ENCODE measurements around the gene GSG1L. TPM values are rescaled to one million over a fixed set of nuclear protein-coding genes. Genes with fewer than 3 reads are reported as not detected.

The GSG1L gene
- total RNA-seq, 3 donors from 2014 or later: not detected

DNA sequence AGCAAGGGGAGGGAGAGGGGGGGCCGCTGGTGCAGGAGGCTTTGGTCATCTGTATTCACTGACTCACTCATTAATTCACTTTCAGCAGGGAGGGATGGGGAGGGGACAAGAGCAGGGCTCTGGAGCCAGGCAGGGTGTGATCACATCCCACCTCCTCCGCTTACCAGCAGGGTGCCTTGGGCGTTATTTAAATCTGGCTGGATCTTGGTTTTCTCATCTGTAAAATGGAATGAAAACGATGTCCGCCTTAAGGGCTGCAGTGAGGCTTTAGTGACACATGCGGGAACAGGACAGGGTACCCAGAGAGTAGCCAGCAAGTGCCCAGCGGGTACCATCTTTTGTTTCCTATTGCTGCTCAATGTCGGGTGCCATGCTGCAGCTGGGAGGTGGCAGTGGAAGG is 161.0 kb downstream of the GSG1L start:
- Histone ChIP-seq H3K4me3 (no peak overlapping the region), H3K36me3 (no peaks in the 10 kb centered on the region), H3K9me3 (no peaks in the 10 kb centered on the region), H3K27me3 (peaks cover 0 to 9% of the 10 kb centered on the region in 2 donors), H3K4me1 (no peaks in the 10 kb centered on the region), H3K27ac (no peak overlapping the region)
- DNase-seq (ENCODE audit: low spot score in 2 of 2): no peak
- intact Hi-C loops (cut with DNase I; ENCODE audit: low total_unique reads): no loop called here
- TF ChIP-seq, protein P1, sequence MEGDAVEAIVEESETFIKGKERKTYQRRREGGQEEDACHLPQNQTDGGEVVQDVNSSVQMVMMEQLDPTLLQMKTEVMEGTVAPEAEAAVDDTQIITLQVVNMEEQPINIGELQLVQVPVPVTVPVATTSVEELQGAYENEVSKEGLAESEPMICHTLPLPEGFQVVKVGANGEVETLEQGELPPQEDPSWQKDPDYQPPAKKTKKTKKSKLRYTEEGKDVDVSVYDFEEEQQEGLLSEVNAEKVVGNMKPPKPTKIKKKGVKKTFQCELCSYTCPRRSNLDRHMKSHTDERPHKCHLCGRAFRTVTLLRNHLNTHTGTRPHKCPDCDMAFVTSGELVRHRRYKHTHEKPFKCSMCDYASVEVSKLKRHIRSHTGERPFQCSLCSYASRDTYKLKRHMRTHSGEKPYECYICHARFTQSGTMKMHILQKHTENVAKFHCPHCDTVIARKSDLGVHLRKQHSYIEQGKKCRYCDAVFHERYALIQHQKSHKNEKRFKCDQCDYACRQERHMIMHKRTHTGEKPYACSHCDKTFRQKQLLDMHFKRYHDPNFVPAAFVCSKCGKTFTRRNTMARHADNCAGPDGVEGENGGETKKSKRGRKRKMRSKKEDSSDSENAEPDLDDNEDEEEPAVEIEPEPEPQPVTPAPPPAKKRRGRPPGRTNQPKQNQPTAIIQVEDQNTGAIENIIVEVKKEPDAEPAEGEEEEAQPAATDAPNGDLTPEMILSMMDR (IDR thresholded peaks at IDR 0.05): no peak
- TF ChIP-seq POLR2A (IDR thresholded peaks at IDR 0.05) (no peak), POLR2AphosphoS5 (IDR thresholded peaks at IDR 0.05) (no peak)

DNA sequence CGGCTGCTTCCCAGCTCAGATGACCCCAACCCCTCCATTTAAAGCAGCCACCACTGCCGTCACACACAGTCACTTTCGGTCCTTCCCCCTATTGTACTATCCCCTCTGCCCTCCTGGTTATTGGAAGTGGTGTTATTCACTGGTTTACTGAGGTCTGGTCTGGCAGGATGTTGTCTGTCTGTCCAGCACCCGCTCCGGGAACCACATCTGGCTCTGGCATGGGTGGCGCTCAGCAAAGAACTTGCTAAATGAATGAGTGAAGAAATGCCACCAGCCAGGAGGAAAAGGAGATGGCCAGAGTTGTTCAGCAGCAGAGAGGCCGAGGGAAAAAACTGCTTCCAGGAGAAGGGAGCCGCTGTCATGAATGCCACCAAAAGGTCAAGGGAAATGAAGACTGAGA is 161.6 kb downstream of the GSG1L start:
- Histone ChIP-seq H3K27me3 (peaks cover 0 to 9% of the 10 kb centered on the region in 2 donors), H3K27ac (no peak overlapping the region), H3K36me3 (no peaks in the 10 kb centered on the region), H3K9me3 (no peaks in the 10 kb centered on the region), H3K4me1 (no peaks in the 10 kb centered on the region), H3K4me3 (no peak overlapping the region)
- intact Hi-C loops (cut with DNase I; ENCODE audit: low total_unique reads): loop anchor here (2.0 kb wide), 1 partner anchor 25 kb away; no protein-coding TSS in a partner anchor
- DNase-seq (ENCODE audit: low spot score in 2 of 2): no peak
- TF ChIP-seq, protein P1 (IDR thresholded peaks at IDR 0.05): no peak

DNA sequence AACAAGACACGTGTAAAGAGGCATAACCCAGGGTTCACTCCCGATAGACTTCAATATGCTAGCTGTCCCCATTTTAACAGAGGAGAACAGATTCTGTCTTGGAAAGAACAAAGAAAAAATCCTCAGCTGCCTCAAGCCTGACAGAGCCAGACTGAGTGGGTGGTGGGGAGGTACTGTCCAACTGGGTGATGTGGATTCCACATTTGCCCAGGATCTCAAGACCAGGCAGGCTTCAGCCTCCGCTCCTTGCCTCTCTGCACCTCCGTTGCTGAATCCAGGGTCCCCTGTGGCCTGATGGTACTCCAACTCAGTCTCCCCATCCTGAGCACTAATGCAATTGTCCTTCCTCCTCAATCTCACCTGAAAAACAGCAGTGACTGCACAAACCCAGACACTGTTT is 163.8 kb downstream of the GSG1L start:
- DNase-seq (ENCODE audit: low spot score in 2 of 2): no peak
- intact Hi-C loops (cut with DNase I; ENCODE audit: low total_unique reads): loop anchor here (2.0 to 10.0 kb wide), 2 partner anchors 27 to 115 kb away; no protein-coding TSS in a partner anchor
- Histone ChIP-seq H3K36me3 (no peaks in the 10 kb centered on the region), H3K4me3 (no peak overlapping the region), H3K9me3 (no peaks in the 10 kb centered on the region), H3K27me3 (peaks cover 0 to 25% of the 10 kb centered on the region in 2 donors), H3K4me1 (no peaks in the 10 kb centered on the region), H3K27ac (no peak overlapping the region)
- TF ChIP-seq POLR2A (IDR thresholded peaks at IDR 0.05): no peak
- TF ChIP-seq, protein P1 (IDR thresholded peaks at IDR 0.05): no peak
- no peak for TF ChIP-seq POLR2AphosphoS5 (IDR thresholded peaks at IDR 0.05)

DNA sequence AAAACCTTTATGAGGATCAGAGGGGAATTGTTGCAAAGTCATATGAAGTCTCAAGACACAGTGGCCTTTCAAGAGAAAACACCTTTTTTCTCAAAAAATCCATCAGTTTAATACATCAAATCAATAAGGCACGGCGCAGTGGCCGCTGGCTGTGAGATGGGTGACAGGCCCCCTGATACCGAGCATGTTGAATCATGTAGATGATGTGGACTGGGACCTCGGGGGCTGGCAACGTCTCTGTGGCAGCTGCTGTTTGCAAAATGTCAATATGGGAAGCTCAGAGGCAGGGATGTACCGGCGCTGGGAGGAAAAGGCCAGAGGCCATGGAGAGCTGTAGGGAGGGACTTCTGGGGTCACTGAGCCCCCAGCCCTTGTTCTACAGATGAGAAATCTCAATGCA is 169.1 kb downstream of the GSG1L start:
- no peak for TF ChIP-seq POLR2A (IDR thresholded peaks at IDR 0.05)
- no peaks in the 10 kb centered on the region for H3K9me3 ChIP-seq
- no peak overlapping the region for H3K4me3 ChIP-seq
- intact Hi-C loops (cut with DNase I; ENCODE audit: low total_unique reads): loop anchor here (10.0 kb wide), 1 partner anchor 110 kb away; no protein-coding TSS in a partner anchor
- no peaks in the 10 kb centered on the region for H3K36me3 ChIP-seq
- no peak for DNase-seq (ENCODE audit: low spot score in 2 of 2)
- no peak overlapping the region for H3K27ac ChIP-seq
- no peaks in the 10 kb centered on the region for H3K4me1 ChIP-seq
- H3K27me3 ChIP-seq: peaks cover 0 to 22% of the 10 kb centered on the region in 2 donors

DNA sequence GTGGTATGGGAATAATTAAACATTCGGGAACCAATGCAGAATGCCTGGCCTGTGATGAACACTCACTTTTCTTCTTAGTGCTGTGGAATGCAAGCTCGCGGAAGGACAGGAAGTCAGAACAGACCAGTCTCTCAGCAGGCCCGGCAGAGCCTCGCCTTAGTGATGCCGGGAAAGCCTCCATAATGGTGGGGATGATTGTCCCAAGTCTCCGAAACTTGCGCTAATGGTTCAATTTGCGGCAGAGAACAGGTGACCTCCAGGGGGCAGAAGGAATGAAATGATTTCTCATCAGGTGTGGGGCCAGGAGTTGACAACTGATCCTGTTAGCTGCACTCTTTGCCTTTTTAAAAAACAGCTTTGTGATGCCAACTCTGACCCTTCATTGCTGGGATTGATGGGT is 170.6 kb downstream of the GSG1L start:
- H3K27ac ChIP-seq: no peak overlapping the region
- intact Hi-C loops (cut with DNase I; ENCODE audit: low total_unique reads): loop anchor here (10.0 kb wide), 1 partner anchor 108 kb away; no protein-coding TSS in a partner anchor
- H3K27me3 ChIP-seq: peaks cover 0 to 26% of the 10 kb centered on the region in 2 donors
- DNase-seq (ENCODE audit: low spot score in 2 of 2): no peak
- no peak overlapping the region for H3K4me3 ChIP-seq
- H3K36me3 ChIP-seq: no peaks in the 10 kb centered on the region
- H3K4me1 ChIP-seq: no peaks in the 10 kb centered on the region
- TF ChIP-seq, protein P1 (IDR thresholded peaks at IDR 0.05): no peak
- TF ChIP-seq POLR2A (IDR thresholded peaks at IDR 0.05): no peak
- TF ChIP-seq POLR2AphosphoS5 (IDR thresholded peaks at IDR 0.05): no peak
- H3K9me3 ChIP-seq: no peaks in the 10 kb centered on the region

DNA sequence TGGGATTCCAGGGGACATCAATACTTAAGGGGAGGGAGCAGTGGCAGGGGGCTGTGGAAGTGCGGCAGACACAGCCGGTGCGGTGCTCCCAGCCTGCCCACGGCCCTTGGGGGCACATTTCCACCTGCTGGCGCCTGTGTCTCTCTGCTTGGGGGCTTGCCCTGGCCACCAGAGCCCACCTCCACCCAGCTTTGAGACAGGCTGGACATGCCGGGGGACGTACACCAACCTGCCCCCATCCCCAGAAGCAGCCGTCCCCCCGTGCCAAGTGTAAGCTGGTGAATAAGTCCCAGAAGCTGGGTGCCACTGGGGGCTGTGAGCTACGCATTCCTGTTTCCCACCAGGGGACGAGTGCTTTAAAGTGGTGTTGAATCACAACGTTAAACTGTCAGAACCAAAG is 172.6 kb downstream of the GSG1L start:
- H3K9me3 ChIP-seq: no peaks in the 10 kb centered on the region
- H3K27ac ChIP-seq: no peak overlapping the region
- peaks cover 0 to 30% of the 10 kb centered on the region in 2 donors for H3K27me3 ChIP-seq
- no peak for DNase-seq (ENCODE audit: low spot score in 2 of 2)
- intact Hi-C loops (cut with DNase I; ENCODE audit: low total_unique reads): loop anchor here (10.0 kb wide), 1 partner anchor 106 kb away; no protein-coding TSS in a partner anchor
- TF ChIP-seq POLR2AphosphoS5 (IDR thresholded peaks at IDR 0.05) (no peak), POLR2A (IDR thresholded peaks at IDR 0.05) (no peak)
- TF ChIP-seq, protein P1 (IDR thresholded peaks at IDR 0.05): no peak
- H3K4me1 ChIP-seq: no peaks in the 10 kb centered on the region
- no peaks in the 10 kb centered on the region for H3K36me3 ChIP-seq
- H3K4me3 ChIP-seq: no peak overlapping the region
